ENCODE data around the gene KLHL25.
A peak's percentile ranks its signal among the peaks of the same experiment; 100 is the strongest.
"Not testable (repeated sequence)": the region's sequence is repeated elsewhere in the genome, so short reads cannot be mapped to it uniquely, and the experiment has no call there.

The KLHL25 gene, protein sequence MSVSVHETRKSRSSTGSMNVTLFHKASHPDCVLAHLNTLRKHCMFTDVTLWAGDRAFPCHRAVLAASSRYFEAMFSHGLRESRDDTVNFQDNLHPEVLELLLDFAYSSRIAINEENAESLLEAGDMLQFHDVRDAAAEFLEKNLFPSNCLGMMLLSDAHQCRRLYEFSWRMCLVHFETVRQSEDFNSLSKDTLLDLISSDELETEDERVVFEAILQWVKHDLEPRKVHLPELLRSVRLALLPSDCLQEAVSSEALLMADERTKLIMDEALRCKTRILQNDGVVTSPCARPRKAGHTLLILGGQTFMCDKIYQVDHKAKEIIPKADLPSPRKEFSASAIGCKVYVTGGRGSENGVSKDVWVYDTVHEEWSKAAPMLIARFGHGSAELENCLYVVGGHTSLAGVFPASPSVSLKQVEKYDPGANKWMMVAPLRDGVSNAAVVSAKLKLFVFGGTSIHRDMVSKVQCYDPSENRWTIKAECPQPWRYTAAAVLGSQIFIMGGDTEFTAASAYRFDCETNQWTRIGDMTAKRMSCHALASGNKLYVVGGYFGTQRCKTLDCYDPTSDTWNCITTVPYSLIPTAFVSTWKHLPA

DNA sequence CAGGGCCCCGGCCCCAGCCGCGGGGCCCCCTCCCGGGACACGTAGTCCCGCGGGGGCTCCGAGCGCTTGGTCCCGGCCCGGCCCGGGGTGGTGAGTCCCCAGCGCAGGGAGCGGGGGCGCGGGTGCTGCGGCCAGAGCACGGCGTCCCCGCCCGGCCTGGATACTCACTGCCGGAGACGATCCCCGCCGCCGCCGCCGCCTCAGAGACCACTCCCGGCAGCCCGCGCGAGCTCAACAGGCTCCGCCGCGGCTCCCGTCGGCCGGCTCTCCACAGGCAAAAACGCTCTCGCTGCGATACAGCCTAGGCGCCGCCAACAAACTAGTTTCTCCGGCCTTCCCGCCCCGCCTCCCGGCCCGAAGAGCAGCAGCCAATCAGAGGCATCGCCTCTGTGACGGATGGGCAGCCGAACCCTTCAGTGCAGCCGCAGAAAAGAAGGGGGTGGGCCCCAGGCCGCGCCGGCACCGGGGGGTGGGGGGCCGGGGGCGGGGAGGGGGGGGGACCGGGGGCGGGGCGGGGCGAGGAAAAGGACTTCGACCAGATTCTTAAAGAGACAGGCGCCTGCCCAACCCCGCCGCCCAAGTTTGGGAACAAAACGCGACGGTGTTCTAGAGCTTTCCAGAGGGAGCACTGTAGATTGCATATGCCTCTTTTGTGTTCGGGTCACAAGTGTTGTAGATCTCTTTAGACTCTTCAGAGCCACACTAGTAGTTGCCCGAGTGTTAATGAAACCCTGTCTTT lies at the start of gene KLHL25:
TSS of gene KLHL25 (minus strand) at position 328 of the 739 bp plus-strand sequence. CDS start 25,115 bp downstream, outside the sequence.
- DNase-seq (ENCODE audit: low read depth) = peak; percentile 93

DNA sequence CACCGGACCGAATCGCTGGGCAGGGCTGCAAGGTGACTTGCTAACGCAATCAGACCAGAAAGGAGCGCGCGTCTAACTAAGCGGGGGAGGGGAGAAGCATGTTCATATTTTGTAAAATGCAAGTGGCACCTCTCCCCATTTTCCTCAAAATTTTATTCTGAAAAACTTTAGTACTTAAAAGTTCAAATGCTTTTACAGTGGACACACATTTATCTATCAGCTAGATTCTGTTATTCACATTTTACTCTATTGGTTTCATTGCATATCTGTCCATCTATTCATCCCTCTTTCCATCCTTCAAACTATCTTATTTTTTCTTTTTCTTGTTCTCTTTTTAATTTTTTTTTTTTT lies 46.1 kb upstream of the KLHL25 start:
- no peak for DNase-seq (ENCODE audit: low read depth)

DNA sequence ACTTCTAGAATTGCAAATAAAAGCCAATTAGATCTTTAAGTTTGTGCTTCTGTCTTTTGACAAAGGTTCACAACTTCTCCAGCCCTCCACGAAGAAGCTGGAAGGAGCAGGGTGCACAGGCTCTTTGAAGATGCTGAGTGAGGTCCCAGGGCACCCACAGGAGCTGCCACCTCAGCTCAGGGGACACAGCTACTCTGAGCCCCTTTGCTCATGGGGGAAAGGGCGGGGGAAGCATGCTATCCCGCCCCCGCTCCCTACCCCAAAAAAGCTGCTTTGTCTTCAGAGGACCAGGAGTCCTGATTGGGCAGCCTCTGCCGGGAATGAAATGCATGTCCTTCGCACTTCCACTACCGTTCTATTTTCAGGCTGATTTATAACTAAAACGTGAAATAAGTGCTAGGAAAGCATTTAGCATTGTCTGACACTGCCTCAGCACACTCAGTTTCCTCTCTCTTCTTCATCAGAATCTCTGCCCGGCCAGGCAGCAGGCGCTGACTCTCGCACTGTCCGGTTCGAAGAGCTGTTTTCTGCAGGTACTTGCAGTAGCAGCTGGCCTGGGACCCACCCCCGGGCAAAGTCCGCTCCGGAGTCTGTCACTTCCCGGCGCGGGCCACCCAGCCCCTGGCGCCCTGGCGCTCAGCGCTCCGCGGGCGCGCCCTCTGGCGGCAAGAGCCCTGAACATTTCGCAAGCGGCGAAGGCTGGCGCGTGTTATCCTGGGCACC lies 45.5 kb upstream of the KLHL25 start:
- DNase-seq (ENCODE audit: low read depth) = peak; percentile 11

DNA sequence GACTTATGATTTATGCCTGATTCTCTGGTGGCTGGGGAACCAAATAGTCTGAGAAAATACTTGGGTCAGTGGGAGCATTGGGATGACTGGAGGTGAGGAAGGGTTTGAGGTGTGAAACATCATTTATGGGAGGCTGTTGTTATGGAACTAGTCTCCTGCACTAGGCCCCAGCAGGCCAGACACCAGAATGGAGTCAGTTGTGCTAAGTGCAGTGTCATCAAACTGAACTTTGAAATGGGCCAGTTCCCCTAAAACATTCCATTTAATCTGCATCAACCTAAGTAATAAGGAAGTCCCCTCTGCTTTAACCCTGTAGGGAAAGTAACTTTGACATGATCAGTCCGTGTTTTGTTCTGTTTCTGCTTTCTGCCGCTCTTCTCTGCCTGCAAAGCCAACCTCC lies 44.9 kb upstream of the KLHL25 start:
- no peak for DNase-seq (ENCODE audit: low read depth)

DNA sequence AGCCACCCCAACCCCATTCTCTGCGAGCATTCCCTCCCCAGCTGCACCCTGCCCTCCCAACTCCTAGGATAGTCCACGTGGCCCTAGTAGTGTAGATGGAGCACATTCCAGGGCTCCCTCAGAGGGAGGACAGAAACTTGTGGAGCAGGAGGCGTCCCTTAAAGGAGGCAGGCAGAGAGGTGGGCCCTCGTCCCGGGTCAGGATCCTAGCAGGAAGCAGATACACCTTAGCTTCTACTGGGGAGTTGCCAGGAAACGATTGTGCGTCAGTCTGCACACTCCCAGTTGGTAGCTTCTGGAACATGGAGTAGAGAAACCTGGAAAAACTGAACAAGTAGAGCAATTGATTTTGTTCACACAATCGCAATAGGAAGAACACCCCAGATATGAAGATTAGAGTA lies 43.9 kb upstream of the KLHL25 start:
- no peak for DNase-seq (ENCODE audit: low read depth)

DNA sequence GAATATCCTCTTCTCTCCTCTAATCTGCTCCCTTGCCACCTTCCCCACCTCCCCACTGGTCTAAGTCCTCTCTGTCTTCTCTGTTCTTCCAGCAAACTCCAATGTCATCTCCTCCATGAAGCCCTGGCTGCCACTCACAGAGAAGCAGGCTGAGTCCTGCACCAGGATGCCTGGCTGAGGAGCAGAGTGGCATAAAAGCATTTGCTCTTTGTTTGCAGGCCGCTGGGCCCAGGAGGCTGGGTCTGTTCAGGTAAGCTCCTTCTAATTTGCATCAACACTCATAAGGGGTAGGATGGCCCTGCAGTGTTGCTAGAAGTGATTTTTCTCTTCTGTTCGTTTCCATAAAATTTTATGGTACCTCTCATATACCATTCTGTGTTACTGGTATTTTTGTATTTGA lies 43.2 kb upstream of the KLHL25 start:
- DNase-seq (ENCODE audit: low read depth) = no peak

DNA sequence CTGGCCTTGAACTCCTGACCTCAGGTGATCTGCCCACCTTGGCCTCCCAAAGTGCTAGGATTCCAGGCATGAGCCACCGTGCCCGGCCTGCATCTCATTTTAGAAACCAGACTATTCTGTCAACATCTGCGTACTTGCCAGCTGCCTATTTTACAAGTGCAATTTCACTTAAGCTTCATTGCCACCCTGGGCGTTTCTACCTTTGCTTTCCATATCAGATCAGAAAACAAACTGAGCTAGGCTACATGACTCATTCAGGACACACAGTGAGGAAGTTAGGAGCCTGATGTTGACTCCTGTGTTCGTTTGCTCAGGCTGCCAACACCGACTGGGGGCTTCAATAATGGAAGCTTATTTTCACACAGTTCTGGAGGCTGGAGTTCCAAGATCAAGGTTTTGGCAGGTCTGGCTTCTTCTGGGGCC lies 42.3 kb upstream of the KLHL25 start:
- DNase-seq (ENCODE audit: low read depth) = no peak

DNA sequence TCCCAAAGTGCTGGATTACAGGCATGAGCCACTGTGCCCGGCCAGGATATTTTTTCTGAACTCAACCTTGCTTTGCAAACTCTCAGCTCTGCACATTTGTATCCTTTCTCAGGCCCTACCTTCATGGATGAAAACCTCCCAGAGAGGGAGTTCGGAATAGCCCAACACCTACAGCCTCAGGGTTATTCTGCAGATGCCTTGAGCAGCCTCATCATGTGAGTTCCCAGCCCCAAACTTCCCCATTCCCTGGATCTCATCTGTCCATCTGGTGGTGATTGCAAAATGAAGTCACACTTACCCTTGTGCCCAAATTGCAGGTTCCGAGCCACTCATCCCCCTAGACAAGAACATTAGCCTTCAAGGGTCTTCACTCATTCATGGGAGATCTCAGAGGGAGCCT lies 39.9 kb upstream of the KLHL25 start:
- no peak for DNase-seq (ENCODE audit: low read depth)

DNA sequence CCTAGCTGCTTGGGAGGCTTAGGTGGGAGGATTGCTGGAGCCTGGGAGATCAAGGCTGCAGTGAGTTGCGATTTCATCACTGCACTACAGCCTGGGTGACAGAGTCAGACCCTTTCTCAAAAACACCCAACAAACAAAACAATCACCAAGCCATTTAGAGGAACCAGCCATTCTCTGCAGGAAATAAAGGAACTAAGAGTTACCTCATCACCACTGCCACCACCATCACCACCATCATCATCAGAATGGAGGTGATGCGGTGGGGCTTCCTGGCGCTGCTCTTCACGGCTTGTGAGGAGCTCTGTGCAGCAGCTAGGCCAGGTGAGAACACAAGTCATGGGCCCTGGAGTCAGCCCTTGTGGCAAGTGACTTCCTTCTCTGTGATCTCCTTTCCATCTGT lies 37.7 kb upstream of the KLHL25 start:
- no peak for DNase-seq (ENCODE audit: low read depth)

DNA sequence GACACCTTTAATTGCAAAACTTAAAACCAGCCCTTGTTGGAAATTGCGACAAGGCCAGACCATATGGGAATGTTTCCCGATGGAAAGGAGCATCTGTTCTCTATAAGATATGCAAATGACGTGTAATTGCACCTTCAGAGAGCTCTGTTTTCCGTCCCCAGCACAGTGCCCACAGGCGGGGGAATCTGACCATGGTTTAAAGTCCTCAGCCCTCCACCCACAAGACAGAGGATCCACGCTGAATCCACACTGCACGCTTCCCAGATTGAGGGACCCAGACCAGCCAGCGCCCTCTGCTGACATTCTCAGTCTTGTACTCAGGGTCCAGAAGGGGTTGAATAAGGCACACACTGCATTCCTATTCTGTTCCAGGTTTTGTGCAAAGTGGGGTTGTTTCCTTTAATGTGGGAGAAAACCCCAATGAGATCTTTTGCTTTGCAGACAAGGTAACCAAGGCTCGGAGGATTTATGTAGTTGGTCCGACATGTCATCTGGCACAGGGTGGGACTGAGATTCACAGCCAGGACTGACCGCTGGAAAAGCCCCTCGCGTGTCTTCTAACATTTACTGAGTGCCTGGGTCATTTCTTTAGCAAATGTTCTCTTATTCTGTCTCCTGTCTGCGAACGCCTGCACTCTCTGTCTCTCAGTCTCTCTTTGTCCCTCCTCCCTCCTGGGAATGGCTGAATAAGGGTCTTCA lies 36.8 kb upstream of the KLHL25 start:
- peak; percentile 24 for DNase-seq (ENCODE audit: low read depth)

DNA sequence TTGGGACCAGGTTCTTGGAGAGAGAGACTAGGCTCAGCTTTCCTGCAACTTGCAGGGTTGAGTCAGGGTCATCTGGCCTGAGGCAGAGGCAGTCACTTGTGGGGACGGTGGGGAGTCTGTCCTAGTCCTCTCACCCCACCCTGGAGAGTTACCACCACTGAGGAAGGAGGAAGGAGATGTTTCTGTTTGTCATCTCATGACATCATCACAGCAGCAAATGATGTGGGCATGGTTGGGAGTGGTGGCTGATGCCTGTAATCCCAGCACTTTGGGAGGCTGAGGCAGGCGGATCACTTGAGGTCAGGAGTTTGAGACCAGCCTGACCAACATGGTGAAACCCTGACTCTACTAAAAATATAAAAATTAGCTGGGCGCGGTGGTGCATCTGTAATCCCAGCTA lies 35.0 kb upstream of the KLHL25 start:
- DNase-seq (ENCODE audit: low read depth) = not testable (repeated sequence)

DNA sequence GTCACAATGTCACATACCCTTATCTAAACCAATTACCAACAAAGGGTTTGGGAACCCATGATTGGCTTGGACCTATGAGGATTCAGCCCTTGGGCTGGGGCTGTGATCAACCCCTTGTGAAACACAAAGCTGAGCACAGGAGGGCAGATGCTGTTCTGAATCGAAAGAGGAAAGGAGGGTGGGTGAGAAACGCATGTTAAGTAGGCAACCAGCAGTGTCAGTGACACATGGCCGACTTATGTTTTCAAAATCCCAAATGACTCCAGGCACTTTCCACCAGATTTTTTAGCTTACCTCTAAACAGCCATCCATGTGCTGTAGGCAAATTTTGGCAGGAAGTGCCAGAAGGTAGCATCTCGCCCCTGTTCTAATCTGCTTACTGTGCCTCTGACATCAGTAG lies 34.1 kb upstream of the KLHL25 start:
- DNase-seq (ENCODE audit: low read depth) = no peak

DNA sequence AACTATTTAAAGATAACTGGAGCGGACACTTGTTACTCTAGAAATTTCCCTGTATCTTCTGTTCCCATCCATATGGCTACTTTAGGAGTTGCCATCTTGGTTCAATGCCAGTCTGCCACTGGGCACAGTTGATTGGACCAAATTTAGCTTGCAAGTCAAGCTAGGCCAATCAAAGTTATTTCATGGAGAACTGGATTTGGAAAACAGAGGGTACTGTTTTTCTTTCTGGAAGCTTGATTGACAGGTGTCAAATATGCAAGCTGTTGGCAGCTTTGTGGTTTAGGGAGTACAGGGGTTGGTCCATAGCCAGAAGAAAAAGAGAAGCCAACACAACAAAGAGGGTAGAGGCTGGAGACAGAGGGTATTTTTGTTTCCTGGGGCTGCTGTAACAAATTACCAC lies 33.4 kb upstream of the KLHL25 start:
- no peak for DNase-seq (ENCODE audit: low read depth)

DNA sequence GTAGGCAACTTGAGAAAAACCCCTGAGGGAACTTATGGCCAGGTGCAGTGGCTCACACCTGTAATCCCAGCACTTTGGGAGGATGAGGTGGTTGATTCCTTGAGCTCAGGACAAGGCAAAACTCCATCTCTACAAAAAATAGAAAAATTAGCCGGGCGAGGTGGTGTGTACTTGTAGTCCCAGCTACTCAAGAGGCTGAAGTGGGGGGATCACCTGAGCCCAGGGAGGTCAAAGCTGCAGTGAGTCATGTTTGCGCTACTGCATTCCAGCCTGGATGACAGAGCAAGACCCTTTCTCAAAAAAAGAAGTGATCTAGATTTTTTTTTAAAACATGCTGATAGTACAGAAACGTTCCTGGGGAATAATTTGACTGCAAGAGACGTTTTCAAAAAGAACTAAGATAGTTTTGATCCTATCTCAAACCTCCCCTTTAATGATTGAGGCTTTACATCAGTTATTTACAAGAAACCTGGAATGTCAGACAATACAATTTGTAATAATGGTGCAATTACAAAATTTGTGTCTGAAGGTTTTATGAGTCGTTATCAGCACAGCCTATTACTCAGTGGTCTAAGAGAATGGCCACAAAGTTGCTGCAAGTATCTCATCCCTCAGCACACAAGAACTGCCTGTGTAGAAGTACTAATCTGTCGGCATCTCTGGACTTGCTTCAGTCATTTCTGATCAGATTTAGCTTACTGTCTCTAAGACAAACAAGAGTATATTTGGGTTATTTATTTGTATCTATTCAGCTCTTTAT lies 32.2 kb upstream of the KLHL25 start:
- DNase-seq (ENCODE audit: low read depth) = no peak

DNA sequence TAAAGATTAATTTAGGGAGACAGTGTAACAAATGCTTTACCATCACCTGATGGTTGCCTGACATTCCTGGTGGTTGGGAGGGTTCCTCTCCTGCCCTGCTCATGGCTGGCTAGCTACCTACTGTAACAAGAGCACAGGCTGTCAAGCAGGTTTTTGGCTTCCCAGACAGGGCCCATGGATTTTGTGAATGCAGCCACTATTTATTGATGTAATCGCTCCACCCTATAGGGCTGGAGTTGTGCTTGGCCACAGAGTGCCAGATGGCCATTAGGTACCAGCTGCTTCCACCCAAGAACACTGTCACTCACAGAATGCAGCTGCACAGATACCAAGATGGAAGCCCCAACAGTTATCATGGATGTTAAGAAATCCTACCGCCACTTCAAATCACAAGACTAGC lies 31.0 kb upstream of the KLHL25 start:
- no peak for DNase-seq (ENCODE audit: low read depth)

DNA sequence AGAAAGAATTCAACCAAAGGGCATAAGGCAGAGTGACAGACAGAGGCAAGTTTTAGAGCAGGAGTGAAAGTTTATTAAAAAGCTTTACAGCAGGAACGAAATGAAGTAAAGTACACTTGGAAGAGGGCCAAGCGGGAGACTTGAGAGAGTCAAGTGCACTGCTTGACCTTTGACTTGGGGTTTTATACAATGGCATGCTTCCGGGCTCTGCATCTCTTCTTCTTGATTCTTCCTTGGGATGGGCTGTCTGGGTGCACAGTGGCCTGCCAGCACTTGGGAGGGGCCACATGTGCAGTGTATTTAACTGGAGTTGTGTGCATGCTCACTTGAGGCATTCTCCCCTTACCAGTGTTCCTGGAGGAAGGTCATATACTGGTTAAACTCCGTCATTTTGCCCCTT lies 30.4 kb upstream of the KLHL25 start:
- DNase-seq (ENCODE audit: low read depth) = no peak

DNA sequence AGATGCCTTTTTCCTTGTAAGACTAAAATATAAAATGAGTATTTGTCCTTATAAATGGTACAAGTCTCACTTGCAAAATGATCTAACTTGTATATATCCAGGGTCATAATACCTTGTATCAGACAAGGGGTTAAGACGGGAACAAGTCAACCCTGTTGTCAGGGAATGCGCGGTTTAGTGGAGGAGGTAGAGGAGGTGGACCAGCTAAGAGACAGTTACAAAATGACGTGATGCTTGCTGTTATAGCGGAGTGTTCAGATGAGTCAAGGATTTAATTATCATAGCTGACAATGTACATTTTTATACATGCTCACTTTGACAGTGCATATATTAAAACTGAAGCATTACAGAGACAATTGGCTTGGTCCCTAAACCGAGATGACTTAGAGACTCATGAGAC lies 26.8 kb upstream of the KLHL25 start:
- no peak for DNase-seq (ENCODE audit: low read depth)

DNA sequence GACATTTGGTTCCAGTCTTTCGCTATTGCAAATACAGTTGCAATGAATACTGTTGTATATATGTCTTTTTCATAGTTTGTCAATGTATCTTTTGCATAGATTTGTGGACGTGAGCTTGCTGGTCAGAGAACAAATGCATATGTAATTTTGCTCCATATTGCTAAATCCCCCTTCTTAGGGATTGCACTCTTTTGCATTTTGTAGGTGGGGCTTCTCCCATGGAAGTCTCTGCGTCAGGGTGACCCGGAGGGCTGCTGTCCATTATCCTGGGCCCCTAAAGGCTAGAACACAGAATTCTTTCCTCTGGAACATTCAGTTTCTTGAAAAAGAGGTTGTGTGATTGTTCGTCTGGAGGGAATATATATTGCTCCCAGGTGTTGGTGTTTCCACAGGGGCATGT lies 25.2 kb upstream of the KLHL25 start:
- no peak for DNase-seq (ENCODE audit: low read depth)

DNA sequence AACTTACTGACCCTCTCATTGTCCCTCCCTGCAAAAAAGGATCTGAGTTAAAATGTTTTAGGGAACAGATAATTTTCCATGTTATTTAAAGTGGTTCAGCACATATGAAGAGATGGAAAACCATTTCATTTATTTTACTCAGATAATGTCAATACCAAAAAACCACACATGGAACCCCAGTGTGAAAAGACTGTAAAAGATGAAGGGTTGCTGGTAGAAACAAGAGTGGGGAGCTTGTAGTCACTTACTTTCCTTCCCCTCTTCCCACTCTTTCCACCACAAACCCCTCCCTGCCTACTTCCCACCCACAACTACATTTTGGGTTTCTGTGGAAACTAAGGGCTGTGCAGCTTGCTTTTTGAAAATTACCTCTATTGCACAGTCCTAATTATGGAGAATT lies 18.5 kb upstream of the KLHL25 start:
- no peak for DNase-seq (ENCODE audit: low read depth)

DNA sequence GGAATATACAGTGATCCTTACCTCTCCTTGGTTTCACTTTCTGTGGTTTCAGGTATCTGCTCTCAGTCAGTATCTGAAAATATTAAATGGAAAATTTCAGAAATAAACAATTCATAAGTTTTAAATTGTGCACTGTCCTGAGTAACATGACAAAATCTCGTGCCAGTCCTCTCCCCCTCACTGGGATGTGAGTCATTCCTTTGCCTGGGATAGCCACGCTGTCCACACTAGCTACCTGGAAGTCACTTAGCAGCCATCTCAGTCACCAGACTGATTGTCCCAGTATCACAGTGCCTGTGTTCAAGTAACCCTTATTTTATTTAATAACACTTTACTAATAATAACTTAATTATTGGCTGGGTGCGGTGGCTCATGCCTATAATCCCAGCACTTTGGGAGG lies 15.3 kb upstream of the KLHL25 start:
- DNase-seq (ENCODE audit: low read depth) = no peak

DNA sequence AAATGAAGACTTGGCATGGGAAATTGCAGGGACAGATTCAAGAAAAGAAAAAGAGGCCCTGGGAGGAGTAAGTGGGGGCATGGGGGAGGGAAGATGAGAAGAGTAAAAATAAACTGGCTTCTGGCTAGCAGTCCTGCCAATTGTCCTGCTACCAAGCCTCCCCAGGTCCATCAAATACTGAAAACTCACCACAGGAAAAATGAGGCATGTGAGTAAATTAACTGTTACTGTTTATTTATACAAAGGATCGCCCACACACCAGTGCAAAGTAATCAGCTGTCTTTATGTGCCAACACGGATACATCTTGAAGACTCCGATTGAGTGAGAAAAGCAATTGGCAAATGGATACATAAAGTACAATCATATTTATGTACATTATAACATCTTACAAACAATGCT lies 10.7 kb upstream of the KLHL25 start:
- no peak for DNase-seq (ENCODE audit: low read depth)
